T-helper 2 cell (primary cell): ENCODE measurements around the gene LRMDA.
"Not testable (repeated sequence)": the region's sequence is repeated elsewhere in the genome, so short reads cannot be mapped to it uniquely, and the experiment has no call there.

Experiments used
- DNase-seq, 5 experiments: peaks; one replicate each; pipeline versions ENCODE4 v3.0.0 to v3.0.0-alpha.2; 2012 to 2022

LRMDA gene

DNA sequence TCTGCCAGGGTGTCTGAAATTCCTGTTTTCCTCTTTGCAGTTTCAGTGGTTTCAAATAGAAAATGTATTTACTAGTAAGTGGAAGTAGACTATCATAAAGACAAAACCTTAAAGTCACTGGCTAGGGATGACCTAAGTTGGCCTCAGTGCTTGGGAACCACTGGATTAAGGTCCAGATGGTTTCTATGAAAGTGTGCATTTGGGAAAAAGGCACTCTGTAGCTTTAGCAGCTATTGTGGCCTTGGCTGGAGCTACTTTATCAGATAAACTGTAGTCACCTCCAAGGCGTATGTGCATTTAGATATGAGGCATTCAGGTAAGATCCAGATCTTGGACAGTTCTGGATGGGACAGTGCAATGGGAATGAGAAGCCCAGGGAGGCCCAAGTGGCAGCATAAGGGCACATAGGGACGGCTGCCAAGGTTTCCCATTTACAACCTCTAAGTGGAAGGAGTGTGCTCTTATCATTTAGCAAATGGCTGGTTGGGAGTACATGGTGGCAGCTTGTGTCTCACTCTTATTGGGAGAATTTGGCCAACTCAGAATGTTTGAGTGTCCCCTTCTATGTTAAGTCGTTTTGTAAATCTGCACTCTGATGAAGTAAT, 185.6 kb downstream of the LRMDA start:
- DNase-seq: no peak

DNA sequence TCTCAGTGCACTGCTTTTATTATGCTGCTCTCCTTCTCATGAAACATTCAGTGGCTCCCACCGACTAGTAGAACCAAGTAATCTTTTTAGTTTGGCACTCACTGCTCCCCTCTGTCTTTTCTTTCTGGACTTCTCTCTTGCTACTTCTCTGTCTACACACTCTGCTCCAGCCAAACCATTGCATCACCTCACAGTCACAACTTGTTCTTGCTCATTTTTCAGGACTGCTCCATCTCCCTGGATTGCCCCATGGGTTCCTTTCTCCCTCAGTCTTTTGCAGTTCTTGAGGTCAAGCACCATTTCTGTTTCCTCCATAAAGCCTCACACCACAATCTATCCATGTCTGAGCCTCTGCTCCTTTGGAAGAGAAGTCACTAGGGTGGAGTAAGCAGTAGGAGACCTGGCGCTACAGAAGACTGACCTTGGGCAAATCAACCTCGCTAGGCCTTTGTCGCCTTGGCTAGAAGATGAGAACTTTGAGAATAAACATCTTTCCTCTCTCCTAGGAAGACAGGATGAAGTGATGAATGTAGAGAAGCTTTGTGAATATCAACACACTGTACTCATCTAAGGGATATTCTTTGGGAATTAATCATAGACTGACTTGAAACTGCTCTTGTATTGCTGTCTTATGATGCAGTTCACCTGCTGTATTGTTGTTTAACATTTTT, 186.2 kb downstream of the LRMDA start:
- no peak for DNase-seq

DNA sequence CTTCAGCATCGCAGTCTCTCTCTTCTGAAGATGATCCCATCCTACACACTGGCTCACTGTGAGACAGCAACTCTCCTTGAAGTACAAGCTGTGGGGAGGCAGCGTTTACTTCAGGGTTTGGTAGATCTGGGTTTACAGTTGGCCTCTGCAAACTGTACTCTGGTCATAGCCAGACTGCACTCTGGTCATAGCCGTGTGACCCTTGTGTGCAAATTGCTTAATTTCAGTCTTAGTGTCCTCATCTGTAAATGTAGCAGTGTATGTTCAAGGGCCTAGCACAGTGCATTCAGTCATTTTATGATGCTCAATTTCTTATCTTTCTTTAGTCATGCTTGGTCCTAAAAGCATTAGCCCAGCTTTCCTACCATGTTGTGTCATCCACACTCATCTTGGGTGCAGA, 188.2 kb downstream of the LRMDA start:
- DNase-seq: no peak

DNA sequence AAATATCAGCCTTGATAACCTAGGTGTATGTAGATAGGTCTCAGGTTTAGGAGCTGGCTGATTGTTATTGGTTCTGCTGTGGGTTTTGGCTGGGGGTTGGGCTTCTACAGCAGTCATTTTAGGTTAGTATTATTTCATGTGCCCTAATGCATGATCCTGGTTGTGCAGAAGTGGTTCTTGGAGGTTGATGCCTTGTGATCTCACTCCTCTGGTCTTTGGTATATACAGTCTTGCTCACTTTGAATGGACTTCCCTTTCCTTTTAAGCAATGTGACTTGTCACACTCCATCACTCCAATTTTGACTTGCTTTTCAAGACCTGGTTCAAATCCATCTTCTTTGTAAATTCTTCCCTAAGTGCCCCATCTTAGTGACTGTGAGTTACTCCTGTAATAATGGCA, 188.9 kb downstream of the LRMDA start:
- no peak for DNase-seq

DNA sequence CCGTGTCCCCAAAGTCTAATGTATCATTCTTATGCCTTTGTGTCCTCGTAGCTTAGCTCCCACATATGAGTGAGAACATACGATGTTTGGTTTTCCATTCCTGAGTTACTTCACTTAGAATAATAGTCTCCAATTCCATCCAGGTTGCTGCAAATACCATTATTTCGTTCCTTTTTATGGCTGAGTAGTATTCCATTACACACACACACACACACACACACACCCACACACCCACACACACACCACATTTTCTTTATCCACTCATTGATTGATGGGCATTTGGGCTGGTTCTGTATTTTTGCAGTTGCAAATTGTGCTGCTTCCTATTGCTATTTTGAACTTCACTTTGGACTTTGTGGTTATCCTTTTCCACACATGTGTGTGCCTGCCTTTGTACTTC, 189.6 kb downstream of the LRMDA start:
- not testable (repeated sequence) for DNase-seq

DNA sequence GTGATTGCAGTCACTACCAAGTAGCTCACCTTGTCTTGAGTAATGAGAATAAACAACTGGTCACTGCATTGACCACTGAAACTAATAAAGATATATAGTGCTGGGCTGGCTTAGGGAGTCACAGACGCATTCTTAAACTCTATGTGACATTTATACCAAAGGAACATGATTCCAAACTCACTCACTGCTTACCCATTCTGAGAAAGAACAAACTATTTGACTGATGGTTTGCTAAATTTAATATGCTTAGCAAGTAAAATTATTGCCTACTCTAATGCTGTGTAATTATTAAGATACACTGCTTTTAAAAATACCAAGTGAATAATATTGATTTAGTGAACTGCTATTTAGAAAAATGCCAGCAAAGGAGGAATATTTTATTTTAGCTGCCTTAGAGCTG, 191.1 kb downstream of the LRMDA start:
- no peak for DNase-seq

DNA sequence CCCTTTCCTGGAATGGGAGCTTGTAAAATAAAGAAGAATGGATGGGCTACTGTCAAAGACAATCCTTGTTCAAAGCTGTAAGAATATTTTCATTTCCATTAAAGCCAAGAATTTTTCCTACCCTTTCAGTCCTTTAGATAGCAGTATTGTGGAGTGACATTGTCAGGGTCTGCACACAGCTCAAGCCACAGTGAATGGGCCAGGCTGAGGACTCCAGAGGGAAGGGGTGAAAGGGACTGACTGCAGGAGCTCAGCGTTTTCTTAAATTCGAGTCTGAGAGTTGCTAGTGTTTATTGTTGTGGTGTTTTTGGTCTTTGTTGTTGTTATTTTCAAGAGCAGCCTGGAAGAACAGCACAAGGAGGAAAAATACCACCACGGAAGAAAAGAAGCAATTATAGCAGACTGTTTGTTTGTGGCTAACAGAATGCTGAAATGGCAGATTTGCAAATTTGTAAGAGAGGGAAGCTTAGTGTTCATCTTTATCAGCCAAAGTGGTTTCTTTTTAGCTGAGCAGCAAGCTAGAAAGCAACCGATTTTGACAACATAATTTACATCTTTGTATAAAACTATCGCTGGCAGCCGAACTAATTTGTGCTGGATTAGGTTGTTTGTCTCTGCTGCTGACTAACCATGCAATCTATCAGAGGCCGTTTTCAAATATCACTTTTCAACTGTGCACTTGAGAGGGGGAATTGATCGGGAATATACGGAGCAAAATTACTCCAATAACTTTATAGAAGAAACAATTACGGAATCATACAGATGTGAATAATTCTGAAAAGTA, 192.1 kb downstream of the LRMDA start:
- no peak for DNase-seq

DNA sequence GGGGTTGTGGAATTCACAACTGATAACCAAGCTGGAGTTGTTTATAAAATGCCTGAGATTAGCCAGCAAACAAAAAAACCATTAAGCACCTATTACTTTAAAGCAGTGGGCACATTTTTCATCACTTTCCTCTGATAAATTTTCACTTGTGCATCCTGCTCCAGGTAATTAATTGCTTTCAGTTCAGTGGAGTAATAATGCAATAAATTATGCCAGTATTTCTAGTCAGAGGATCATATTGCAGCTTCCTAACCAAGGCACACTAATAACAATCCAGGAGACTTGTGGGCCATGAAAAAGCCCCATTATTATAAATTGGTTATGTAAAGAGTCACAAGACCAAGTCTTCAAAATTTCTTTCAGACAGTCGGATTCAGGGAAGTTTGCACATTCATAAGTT, 193.2 kb downstream of the LRMDA start:
- no peak for DNase-seq

DNA sequence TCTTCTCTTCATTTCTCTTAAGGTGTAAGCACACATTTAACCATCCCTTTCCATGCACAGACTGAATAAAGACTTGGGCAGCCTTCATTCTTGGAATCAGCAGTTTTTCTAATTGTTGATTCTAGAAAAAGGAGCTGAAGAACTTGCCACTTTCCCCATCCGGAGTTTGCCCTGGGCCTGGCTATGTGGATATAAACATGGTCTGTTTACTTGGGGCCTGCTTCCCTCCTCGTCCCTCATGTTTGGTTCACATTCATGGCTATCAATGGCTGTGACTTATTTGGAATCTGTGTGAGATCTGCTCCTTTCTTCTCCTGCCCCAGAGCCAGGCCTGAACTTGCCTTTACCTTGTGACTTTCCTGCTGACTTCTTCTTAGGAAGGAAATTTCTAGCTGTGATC, 199.3 kb downstream of the LRMDA start:
- DNase-seq: no peak

DNA sequence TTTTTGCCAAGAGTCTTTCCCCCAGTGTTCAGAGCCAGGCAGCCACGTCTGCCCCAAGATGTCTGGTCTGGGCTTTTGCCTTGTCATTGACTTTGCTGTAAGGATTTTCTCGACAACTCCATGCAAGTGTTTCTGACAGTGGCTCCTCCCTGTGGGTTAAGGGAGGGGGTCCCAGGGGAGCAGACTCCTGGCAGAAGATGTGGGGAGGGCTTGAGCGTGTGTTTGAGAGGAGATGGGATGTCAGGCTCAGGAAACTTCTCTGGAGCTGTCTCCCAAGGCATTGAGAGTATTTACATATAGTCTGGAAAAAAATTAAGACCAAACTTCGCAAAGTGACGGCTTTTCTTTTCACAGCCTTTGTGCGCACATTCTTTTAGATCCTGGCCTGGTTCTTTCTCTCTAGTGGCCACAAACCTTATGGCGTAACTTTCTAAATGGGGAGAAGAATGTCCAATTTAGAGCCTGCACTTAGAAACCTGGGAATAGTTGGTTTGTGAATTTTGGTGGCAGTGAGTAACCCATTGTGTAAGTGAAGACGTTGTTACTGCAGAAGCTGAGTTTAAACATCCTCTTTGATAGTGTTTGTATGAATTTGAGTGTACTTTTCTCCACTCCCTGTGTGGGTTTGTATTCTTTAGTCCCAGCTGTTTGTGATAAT, 201.5 kb downstream of the LRMDA start:
- no peak for DNase-seq

DNA sequence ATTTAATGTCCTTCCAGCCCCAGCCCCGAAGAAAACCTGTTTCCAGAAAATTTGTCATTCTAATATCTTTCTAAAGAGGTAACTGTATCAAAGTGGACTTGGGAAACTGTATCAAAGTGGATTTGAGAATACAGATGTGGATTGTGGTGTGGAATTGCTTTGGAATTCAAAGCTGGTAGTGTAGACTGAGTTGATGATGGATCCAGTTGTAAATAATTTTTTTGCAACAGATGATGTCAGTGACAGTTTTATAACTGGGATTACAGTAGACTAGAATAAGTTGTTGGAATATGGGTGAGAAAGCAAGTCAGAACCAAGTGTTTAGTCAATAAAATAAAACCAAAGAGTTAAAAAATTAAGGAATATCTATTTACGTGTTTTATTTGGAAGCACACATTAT, 202.1 kb downstream of the LRMDA start:
- DNase-seq: no peak

DNA sequence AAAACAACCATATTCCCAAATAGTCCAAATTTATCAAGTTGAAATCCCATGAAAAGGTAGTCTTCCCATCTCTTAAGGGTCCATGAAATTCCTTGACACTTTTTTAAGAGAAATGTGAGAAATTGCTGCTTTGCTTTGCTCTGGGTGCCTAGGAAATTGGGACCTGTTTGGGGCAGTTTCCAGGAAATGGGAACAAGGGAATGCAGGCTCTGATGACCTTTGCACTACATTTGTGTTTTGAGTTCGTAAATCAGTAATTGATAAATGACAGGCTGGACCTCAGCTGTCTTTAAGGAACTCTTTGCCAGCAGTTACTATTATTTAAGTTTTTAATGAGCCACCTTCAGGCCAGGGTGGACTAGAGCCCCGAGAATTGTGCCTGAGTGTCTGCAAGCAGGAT, 203.5 kb downstream of the LRMDA start:
- no peak for DNase-seq

DNA sequence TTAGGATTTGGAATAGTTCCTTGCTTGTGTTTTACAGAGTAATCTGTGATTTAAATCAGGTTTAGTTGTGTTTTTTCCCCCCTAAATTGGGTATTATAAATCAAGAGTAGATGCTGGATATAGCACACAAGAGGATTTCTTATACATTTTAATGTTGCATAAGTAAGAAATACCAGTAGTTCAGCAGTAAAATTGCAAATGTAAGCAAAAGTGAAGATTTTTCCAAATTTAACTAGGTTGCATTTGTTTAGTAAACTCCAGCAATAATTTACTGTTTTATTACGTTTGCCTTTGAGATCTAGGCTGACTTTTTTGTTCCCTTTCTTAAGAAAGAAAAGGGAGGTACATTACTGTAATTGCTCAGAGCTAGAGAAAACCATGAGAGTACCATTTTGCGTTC, 207.3 kb downstream of the LRMDA start:
- DNase-seq: no peak

DNA sequence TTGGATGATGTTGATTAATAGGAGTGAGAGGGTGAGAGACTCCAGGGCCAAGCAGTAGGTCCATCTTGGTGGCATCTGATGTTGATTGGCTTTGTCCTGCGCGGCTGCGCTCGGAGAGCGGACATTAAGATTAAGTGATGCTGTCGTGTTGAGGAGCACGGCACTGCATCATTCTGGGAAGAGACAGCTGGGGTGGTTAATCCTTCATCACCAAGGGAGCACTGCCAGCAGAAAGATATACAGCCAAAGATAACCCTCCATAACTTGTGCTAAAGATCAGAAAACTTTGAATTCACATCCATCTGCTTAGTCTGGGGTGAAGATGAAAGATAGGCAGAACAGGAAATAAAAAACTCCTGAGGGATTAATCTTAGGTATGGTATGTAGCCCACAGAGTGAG, 208.3 kb downstream of the LRMDA start:
- DNase-seq: no peak

DNA sequence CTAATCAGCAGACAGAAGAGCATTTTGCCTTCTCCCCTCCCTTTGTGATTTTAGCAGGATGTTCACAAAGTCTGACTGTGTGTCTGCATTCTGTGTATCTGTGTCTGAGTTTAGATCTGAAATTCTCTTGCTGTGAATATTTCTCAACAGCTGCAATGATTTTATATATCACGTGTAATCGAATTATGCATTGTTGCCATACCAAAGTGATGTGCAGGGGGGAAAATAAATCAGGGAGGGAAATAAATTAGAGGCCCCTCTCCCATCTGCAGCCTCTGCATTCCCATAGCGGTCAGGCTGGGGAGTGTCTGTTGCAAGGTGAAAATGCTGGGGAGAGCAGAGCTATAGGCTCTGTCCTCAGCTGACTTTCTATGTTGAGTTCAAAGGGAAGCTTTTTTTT, 209.0 kb downstream of the LRMDA start:
- DNase-seq: no peak

DNA sequence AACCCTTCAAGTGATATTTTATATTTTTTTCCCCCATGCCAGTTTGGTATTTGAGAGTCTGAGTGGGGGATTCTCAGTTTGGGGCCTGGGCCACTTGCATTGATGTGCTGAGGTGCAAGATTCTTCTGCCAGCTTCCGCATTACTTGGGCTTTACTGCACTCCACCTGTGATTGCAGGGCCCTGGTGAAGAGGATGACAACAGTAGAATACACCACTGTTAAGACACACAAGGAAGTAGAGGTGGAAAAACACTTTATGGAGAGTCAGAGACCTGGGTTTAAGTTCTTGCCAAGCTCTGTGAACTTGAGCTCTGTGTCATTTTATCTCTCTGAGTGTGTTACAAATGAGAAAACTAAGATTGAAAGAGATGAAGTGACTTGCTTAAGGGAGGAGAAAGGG, 209.4 kb downstream of the LRMDA start:
- DNase-seq: no peak

DNA sequence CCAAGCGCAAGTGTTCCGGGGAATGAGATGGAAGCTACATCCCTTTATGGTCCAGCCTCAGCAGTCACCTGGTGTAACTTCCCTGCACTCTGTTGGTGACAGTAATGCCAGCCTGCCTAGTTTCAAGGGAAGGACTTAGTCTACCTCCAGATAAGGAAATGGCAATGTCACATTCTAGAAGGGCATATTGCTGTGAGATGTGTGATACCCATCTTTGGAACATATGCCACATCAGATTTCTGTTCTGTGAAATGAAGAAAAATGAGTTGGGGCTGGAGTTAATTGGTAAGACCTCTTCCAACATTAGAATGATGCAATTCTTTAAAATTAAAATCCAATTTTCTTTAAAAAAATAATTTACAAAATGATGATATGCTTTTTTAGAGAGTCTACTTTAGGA, 212.0 kb downstream of the LRMDA start:
- no peak for DNase-seq

DNA sequence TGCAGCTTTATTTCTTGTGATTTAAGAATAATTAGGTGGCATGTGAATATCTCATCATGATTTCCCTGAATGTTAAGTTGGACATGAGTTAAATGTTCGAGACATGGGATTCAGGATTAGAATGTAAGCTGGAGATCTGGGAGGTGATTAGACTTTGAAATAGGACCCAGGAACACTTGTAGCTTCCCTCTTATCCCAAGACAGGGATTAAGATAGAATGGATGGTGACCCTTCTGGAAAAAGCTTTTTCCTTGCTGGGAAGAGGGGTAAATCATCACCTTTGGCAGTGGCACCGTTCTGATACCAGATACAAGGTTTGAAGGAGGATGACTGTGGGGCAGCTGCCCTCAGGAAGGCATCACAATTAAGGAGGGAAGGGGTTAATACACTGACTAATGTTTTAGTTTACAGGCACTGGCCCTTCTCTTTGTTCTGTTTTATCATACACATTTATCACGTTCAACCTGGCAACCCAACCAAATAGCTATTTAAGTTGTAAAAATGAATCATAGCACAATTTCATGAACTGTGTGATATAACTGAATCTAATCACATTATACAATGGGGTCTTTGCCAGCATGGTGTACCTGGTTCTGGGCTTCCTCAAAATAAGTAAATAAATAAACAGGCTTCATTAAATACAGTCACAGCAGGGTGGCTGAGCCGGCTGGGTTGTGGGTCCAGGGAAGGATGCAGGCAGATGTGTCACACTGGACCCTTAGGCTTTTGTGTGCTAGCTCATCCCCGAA, 212.7 kb downstream of the LRMDA start:
- no peak for DNase-seq

DNA sequence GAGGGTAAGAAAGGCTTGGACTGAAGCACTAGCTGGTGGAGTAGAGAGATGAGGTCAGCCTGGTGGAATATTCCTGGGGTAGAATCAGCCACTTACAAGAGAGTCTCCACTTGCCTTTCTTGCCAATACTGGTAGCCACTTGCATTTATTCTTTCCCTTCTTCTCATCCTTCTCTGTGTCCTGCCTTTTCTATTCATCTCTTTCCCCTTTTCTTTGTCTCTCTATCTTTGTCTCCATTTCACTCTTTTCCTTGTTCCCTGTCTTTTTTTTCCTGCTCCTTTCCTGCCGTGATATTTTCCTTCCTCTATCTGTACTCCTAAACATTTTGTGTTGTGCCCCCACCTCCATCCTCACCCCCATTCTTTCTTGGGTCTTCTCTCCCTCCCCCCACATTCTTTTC, 214.3 kb downstream of the LRMDA start:
- no peak for DNase-seq

DNA sequence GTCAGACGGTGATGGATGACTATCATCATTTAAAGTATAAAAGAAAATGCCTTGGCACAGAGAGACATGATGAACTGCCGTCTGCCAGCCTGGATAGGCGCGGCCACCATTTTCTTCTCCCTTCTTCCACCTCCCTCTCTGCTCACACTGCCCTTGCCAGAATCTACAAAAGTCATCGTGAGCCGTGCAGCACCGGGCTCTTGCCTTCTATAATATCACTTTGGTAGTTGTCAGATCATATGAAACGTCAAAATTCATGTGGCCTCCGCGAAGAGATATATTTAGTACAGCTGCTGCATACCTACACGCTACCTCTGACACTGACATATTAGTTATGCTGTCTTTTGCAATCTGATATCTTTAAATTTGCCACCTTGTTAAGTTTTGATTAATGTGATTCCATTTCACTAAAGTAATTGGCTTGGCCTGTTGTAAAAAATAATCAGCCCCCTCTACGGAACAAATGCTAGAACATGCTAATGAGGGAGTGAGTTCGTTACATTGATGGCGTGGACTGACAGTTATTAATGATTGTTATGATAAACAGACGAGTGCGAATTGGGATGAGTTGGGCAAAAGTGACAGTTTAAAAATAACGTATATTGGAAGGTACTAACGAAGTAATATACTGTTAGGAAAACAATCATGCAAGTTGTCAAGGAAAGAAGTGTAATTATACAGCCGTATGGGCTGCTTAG, 214.9 kb downstream of the LRMDA start:
- no peak for DNase-seq

DNA sequence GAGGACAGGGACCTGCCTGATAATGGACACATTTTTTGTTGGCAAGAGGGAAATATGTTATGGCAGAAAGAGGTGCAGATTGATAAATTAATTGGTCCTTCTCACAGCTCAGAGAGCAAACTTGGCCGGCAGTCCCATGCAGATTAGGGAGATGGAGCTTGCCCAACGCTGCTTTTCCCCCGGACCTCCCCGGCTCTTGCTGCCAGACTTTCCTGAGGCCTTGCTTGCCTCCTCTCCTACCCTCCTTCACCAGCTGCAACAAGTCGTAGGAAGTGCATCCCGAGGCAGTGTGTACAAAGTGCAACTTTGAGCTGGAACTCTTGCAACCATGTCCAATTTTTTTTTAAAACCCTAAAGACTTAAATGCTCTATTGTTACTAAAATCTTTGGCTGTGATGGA, 215.5 kb downstream of the LRMDA start:
- no peak for DNase-seq

DNA sequence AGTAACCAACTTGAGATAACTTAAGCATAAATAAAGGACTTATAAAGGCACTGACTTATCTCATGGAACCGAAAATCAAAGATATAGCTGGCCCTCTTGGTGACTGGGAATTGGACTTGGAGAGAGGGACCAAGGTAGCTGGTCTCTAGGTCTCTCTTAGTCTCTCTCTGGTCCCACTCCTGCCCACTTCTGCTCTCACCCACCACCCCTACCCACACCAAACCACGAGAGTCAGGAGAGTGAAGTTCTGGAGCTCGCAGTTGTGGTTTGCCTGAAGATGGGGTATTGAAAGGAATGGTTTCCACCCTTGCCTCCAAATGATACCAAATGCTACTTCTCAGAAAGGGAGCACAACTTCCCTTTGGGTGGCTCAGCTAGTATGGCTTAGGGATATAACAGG, 216.3 kb downstream of the LRMDA start:
- DNase-seq: no peak
